Measurements from ENCODE around the gene AOAH.
"Not testable (repeated sequence)": the region's sequence is repeated elsewhere in the genome, so short reads cannot be mapped to it uniquely, and the experiment has no call there.

The AOAH gene

DNA sequence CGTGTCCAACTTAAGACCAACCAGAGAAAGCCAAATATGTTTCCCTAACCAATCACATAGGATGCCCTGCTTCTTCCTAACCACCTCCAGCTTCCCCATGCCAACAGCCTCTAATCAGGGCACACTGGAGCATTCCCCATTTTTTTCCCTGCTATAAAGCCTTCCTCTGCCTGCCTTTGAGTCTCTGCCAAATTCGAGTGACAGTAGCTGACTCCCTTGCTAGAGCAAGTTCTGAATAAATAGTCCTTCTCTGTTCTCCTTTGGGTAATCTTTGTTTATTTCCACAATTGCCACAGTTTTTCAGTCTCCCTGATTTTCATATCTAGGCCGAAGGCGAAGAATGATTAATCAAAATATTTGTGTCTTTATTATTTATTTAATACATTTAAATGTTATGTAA, 238.0 kb downstream of the AOAH start:
- no peaks in the 10 kb centered on the region for H3K27me3 ChIP-seq (ENCODE audit: insufficient read depth, low read length, poor library complexity, severe bottlenecking)
- no peaks in the 10 kb centered on the region for H3F3A ChIP-seq (ENCODE audit: low read depth)
- TF ChIP-seq EZH2phosphoT487 (IDR thresholded peaks at IDR 0.05; ENCODE audit: borderline replicate concordance) (no peak), CTCF (conservative IDR thresholded peaks at IDR 0.05; ENCODE audit: low read length) (no peak)
- H3K4me2 ChIP-seq (ENCODE audit: low read depth, low read length, poor library complexity, severe bottlenecking) = no peak overlapping the region
- no peaks in the 10 kb centered on the region for H3K36me3 ChIP-seq (ENCODE audit: insufficient read depth, low read length)
- H4K20me1 ChIP-seq (ENCODE audit: insufficient read depth, low read length, poor library complexity, severe bottlenecking) = no peaks in the 10 kb centered on the region
- H3K79me2 ChIP-seq (ENCODE audit: insufficient read depth, low read length) = no peaks in the 10 kb centered on the region
- no peaks in the 10 kb centered on the region for H3K4me1 ChIP-seq (ENCODE audit: insufficient read depth, low read length, poor library complexity, severe bottlenecking)
- no peaks in the 10 kb centered on the region for H3K9me3 ChIP-seq (ENCODE audit: insufficient read depth, low read depth, low read length)
- H3K4me3 ChIP-seq (ENCODE audit: low read length, poor library complexity, severe bottlenecking) = no peak overlapping the region
- no peak overlapping the region for H3K9ac ChIP-seq (ENCODE audit: low read depth, low read length, poor library complexity, severe bottlenecking)
- no peak overlapping the region for H2AFZ ChIP-seq (ENCODE audit: low read length)
- H3K9me2 ChIP-seq (replicated peaks; ENCODE audit: low read depth, low read length) = no peaks in the 10 kb centered on the region

DNA sequence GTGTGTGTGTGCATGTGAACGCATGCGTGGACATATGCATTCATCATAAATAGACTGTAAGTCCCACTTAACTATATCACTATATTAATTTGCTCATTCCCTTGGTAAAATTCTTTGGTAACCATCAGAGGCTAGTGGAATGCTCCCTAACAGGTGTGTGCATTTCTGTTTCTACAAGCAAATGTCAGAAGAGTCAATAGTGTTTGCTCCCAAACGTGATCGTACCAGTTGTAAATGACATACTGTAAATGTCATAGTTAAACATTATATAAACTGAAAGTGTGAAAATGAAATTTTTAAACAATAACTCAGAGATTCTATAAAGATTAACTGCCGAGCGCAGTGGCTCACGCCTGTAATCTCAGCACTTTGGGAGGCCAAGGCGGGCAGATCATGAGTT, 240.0 kb downstream of the AOAH start:
- H3K9me2 ChIP-seq (replicated peaks; ENCODE audit: low read depth, low read length) = no peaks in the 10 kb centered on the region
- no peak overlapping the region for H3K4me3 ChIP-seq (ENCODE audit: low read length, poor library complexity, severe bottlenecking)
- peaks cover 12% of the 10 kb centered on the region for H3K4me1 ChIP-seq (ENCODE audit: insufficient read depth, low read length, poor library complexity, severe bottlenecking)
- no peak overlapping the region for H3K4me2 ChIP-seq (ENCODE audit: low read depth, low read length, poor library complexity, severe bottlenecking)
- TF ChIP-seq CTCF (conservative IDR thresholded peaks at IDR 0.05; ENCODE audit: low read length) = no peak
- TF ChIP-seq EZH2phosphoT487 (IDR thresholded peaks at IDR 0.05; ENCODE audit: borderline replicate concordance) = no peak
- no peaks in the 10 kb centered on the region for H4K20me1 ChIP-seq (ENCODE audit: insufficient read depth, low read length, poor library complexity, severe bottlenecking)
- H3K27me3 ChIP-seq (ENCODE audit: insufficient read depth, low read length, poor library complexity, severe bottlenecking) = no peaks in the 10 kb centered on the region
- H3K79me2 ChIP-seq (ENCODE audit: insufficient read depth, low read length) = no peaks in the 10 kb centered on the region
- H3K36me3 ChIP-seq (ENCODE audit: insufficient read depth, low read length) = no peaks in the 10 kb centered on the region
- no peak overlapping the region for H2AFZ ChIP-seq (ENCODE audit: low read length)
- H3K9me3 ChIP-seq (ENCODE audit: insufficient read depth, low read depth, low read length) = peaks cover 2% of the 10 kb centered on the region; the same call in 1 of the 2 replicates
- H3K9ac ChIP-seq (ENCODE audit: low read depth, low read length, poor library complexity, severe bottlenecking) = no peak overlapping the region
- H3F3A ChIP-seq (ENCODE audit: low read depth) = peaks cover 6% of the 10 kb centered on the region; the same call in 1 of the 2 replicates

- H3K9me3 ChIP-seq (ENCODE audit: insufficient read depth, low read depth, low read length); H3K9ac ChIP-seq (ENCODE audit: low read depth, low read length, poor library complexity, severe bottlenecking); H2AFZ ChIP-seq (ENCODE audit: low read length); H4K20me1 ChIP-seq (ENCODE audit: insufficient read depth, low read length, poor library complexity, severe bottlenecking); H3K27me3 ChIP-seq (ENCODE audit: insufficient read depth, low read length, poor library complexity, severe bottlenecking); H3K36me3 ChIP-seq (ENCODE audit: insufficient read depth, low read length); H3F3A ChIP-seq (ENCODE audit: low read depth); H3K4me2 ChIP-seq (ENCODE audit: low read depth, low read length, poor library complexity, severe bottlenecking); H3K4me3 ChIP-seq (ENCODE audit: low read length, poor library complexity, severe bottlenecking); H3K9me2 ChIP-seq (replicated peaks; ENCODE audit: low read depth, low read length); H3K79me2 ChIP-seq (ENCODE audit: insufficient read depth, low read length): not testable (repeated sequence)
- H3K4me1 ChIP-seq (ENCODE audit: insufficient read depth, low read length, poor library complexity, severe bottlenecking) = peaks cover 12% of the 10 kb centered on the region
These were observed 240.4 kb downstream of the AOAH start for GRCh38 chr7:36483853-36484252.

- Histone ChIP-seq H3K9me3 (ENCODE audit: insufficient read depth, low read depth, low read length) (peaks cover 7% of the 10 kb centered on the region; the same call in 1 of the 2 replicates), H3K27me3 (ENCODE audit: insufficient read depth, low read length, poor library complexity, severe bottlenecking) (no peaks in the 10 kb centered on the region), H2AFZ (ENCODE audit: low read length) (no peak overlapping the region), H3K4me2 (ENCODE audit: low read depth, low read length, poor library complexity, severe bottlenecking) (no peak overlapping the region), H3K36me3 (ENCODE audit: insufficient read depth, low read length) (no peaks in the 10 kb centered on the region), H3K4me1 (ENCODE audit: insufficient read depth, low read length, poor library complexity, severe bottlenecking) (peaks cover 28% of the 10 kb centered on the region), H3K4me3 (ENCODE audit: low read length, poor library complexity, severe bottlenecking) (no peak overlapping the region), H4K20me1 (ENCODE audit: insufficient read depth, low read length, poor library complexity, severe bottlenecking) (no peaks in the 10 kb centered on the region), H3F3A (ENCODE audit: low read depth) (peaks cover 16% of the 10 kb centered on the region), H3K79me2 (ENCODE audit: insufficient read depth, low read length) (no peaks in the 10 kb centered on the region), H3K9ac (ENCODE audit: low read depth, low read length, poor library complexity, severe bottlenecking) (no peak overlapping the region), H3K9me2 (replicated peaks; ENCODE audit: low read depth, low read length) (no peaks in the 10 kb centered on the region)
- TF ChIP-seq CTCF (conservative IDR thresholded peaks at IDR 0.05; ENCODE audit: low read length) (no peak), EZH2phosphoT487 (IDR thresholded peaks at IDR 0.05; ENCODE audit: borderline replicate concordance) (no peak)
These were observed 245.5 kb downstream of the AOAH start for GRCh38 chr7:36478745-36479144.

Measured in Loucy (cell line).